ENCODE data around the gene RIMOC1. TPM values are rescaled to one million over a fixed set of nuclear protein-coding genes. Genes with fewer than 3 reads are reported as not detected.

The RIMOC1 gene
- polyA plus RNA-seq (ENCODE audit: insufficient read length in 4 of 4), result 10 to 100 TPM; 28.1 to 39.6 (median 38.8) TPM

GRCh38 chr5:41903892-41904799, at the start of gene RIMOC1:
TSS of gene RIMOC1 (plus strand) at chr5:41904344. CDS start at chr5:41904368, 24 bp downstream.
- DNase-seq (ENCODE audit: low read depth in 4 of 4, low spot score in 3 of 4), result peak; percentile 92 to 99 (median 98)

- peak; percentile 65 to 72 (median 70) for DNase-seq (ENCODE audit: low read depth in 4 of 4, low spot score in 3 of 4)
These were observed 47.3 kb upstream of the RIMOC1 start for GRCh38 chr5:41856644-41857491.

- no peak for DNase-seq (ENCODE audit: low read depth in 4 of 4, low spot score in 3 of 4)
These were observed 46.2 kb upstream of the RIMOC1 start for GRCh38 chr5:41857989-41858388.

- no peak for DNase-seq (ENCODE audit: low read depth in 4 of 4, low spot score in 3 of 4)
These were observed 45.3 kb upstream of the RIMOC1 start for GRCh38 chr5:41858890-41859289.

- no peak for DNase-seq (ENCODE audit: low read depth in 4 of 4, low spot score in 3 of 4)
These were observed 40.2 kb upstream of the RIMOC1 start for GRCh38 chr5:41863871-41864486.

- DNase-seq (ENCODE audit: low read depth in 4 of 4, low spot score in 3 of 4), result no peak
These were observed 34.9 kb upstream of the RIMOC1 start for GRCh38 chr5:41869151-41869723.

GRCh38 chr5:41869724-41870626, 34.2 kb upstream of the RIMOC1 start, which contains the start of gene OXCT1:
TSS of gene OXCT1 (minus strand) at chr5:41870425. CDS start at chr5:41870358, 67 bp downstream.
- peak in 3 of 4 donors; percentile 56 to 61 (median 61) for DNase-seq (ENCODE audit: low read depth in 4 of 4, low spot score in 3 of 4)

GRCh38 chr5:41870627-41871048, 33.5 kb upstream of the RIMOC1 start:
- no peak for DNase-seq (ENCODE audit: low read depth in 4 of 4, low spot score in 3 of 4)

GRCh38 chr5:41871852-41872251, 32.3 kb upstream of the RIMOC1 start:
- DNase-seq (ENCODE audit: low read depth in 4 of 4, low spot score in 3 of 4), result no peak

- no peak for DNase-seq (ENCODE audit: low read depth in 4 of 4, low spot score in 3 of 4)
These were observed 29.6 kb upstream of the RIMOC1 start for GRCh38 chr5:41874512-41875060.

- DNase-seq (ENCODE audit: low read depth in 4 of 4, low spot score in 3 of 4), result no peak
These were observed 29.0 kb upstream of the RIMOC1 start for GRCh38 chr5:41875121-41875520.

GRCh38 chr5:41876678-41877077, 27.5 kb upstream of the RIMOC1 start:
- DNase-seq (ENCODE audit: low read depth in 4 of 4, low spot score in 3 of 4), result no peak

GRCh38 chr5:41877408-41877807, 26.7 kb upstream of the RIMOC1 start:
- DNase-seq (ENCODE audit: low read depth in 4 of 4, low spot score in 3 of 4), result no peak

- no peak for DNase-seq (ENCODE audit: low read depth in 4 of 4, low spot score in 3 of 4)
These were observed 26.0 kb upstream of the RIMOC1 start for GRCh38 chr5:41878173-41878572.

GRCh38 chr5:41878643-41879478, 25.3 kb upstream of the RIMOC1 start:
- no peak for DNase-seq (ENCODE audit: low read depth in 4 of 4, low spot score in 3 of 4)

- no peak for DNase-seq (ENCODE audit: low read depth in 4 of 4, low spot score in 3 of 4)
These were observed 21.4 kb upstream of the RIMOC1 start for GRCh38 chr5:41882765-41883164.

GRCh38 chr5:41883243-41883642, 20.9 kb upstream of the RIMOC1 start:
- DNase-seq (ENCODE audit: low read depth in 4 of 4, low spot score in 3 of 4), result no peak

GRCh38 chr5:41883936-41884335, 20.2 kb upstream of the RIMOC1 start:
- no peak for DNase-seq (ENCODE audit: low read depth in 4 of 4, low spot score in 3 of 4)

Data from right renal pelvis (tissue), 4 donors.